Neuronal stem cell (in vitro differentiated cells): ENCODE data around the gene P4HA2.

ENCODE experiments used
- DNase-seq: peaks from one replicate; pipeline ENCODE4 v3.0.0-alpha.2; 2013; ENCODE audit warnings: low spot score
- H2AFZ ChIP-seq: one replicate; pipeline ENCODE4 v1.6.1; 2013; ENCODE audit warnings: mild to moderate bottlenecking, low read length, inconsistent platforms
- H2AK5ac ChIP-seq: 2 replicates; pipeline ENCODE4 v1.6.1; 2013; ENCODE audit warnings: low read depth, mild to moderate bottlenecking, inconsistent platforms, low read length, moderate library complexity, mixed read lengths
- H2BK120ac ChIP-seq: 2 replicates; pipeline ENCODE4 v1.6.1; 2013; ENCODE audit warnings: low read depth, mild to moderate bottlenecking, inconsistent platforms, low read length, moderate library complexity, mixed read lengths
- H2BK12ac ChIP-seq: one replicate; pipeline ENCODE4 v1.6.1; 2013; ENCODE audit warnings: low read length, inconsistent platforms
- H2BK15ac ChIP-seq: 2 replicates; pipeline ENCODE4 v1.6.1; 2013; ENCODE audit warnings: mild to moderate bottlenecking, low read length, inconsistent platforms, mixed read lengths
- H2BK5ac ChIP-seq: one replicate; pipeline ENCODE4 v1.6.1; 2013; ENCODE audit warnings: inconsistent platforms, mild to moderate bottlenecking, low read length, moderate library complexity
- H3K14ac ChIP-seq: one replicate; pipeline ENCODE4 v1.6.1; 2013; ENCODE audit warnings: low read length, inconsistent platforms
- H3K18ac ChIP-seq: 2 replicates; pipeline ENCODE4 v1.6.1; 2013; ENCODE audit warnings: low read length, inconsistent platforms
- H3K23ac ChIP-seq: 2 replicates; pipeline ENCODE4 v1.6.1; 2013; ENCODE audit warnings: low read depth, mild to moderate bottlenecking, mixed read lengths, low read length, inconsistent platforms; ENCODE audit not compliant: poor library complexity
- H3K27ac ChIP-seq: replicated peaks from 3 replicates; pipeline ENCODE4 v1.5.1; 2013; ENCODE audit warnings: low read length, inconsistent platforms
- H3K27me3 ChIP-seq, 3 experiments: 2 replicates each; pipeline ENCODE4 v1.6.1; 2013; ENCODE audit warnings: low read length in 3 of 3, mild to moderate bottlenecking in 2 of 3, inconsistent platforms in 1 of 3, low read depth in 1 of 3, mixed read lengths in 1 of 3, moderate library complexity in 1 of 3; ENCODE audit not compliant: control insufficient read depth in 3 of 3, insufficient read depth in 3 of 3
- H3K36me3 ChIP-seq, 2 donors: replicated peaks in 1 of 2; 2 replicates each; pipeline ENCODE4 v1.6.1; 2013; ENCODE audit warnings: low read length in 2 of 2; ENCODE audit not compliant: control insufficient read depth in 2 of 2, insufficient read depth in 2 of 2
- H3K4ac ChIP-seq: 2 replicates; pipeline ENCODE4 v1.6.1; 2013; ENCODE audit warnings: inconsistent platforms, mild to moderate bottlenecking, low read length, moderate library complexity
- H3K4me1 ChIP-seq, 2 donors: 1 replicate in 1 of 2; 2 replicates in 1 of 2; pipeline ENCODE4 v1.6.1; 2013; ENCODE audit warnings: low read length in 2 of 2, low read depth in 1 of 2; ENCODE audit not compliant: control insufficient read depth in 2 of 2, insufficient read depth in 1 of 2
- H3K4me2 ChIP-seq: one replicate; pipeline ENCODE4 v1.6.1; 2013; ENCODE audit warnings: mild to moderate bottlenecking, low read length, inconsistent platforms; ENCODE audit not compliant: insufficient read depth, poor library complexity, severe bottlenecking
- H3K4me3 ChIP-seq, 2 donors: 2 replicates each; pipeline ENCODE4 v1.5.1; 2013; ENCODE audit warnings: low read length in 2 of 2, mild to moderate bottlenecking in 2 of 2, inconsistent platforms in 1 of 2, moderate library complexity in 1 of 2
- H3K79me1 ChIP-seq: one replicate; pipeline ENCODE4 v1.6.1; 2013; ENCODE audit warnings: low read depth, mild to moderate bottlenecking, inconsistent platforms, low read length, moderate library complexity
- H3K9ac ChIP-seq: one replicate; pipeline ENCODE4 v1.6.1; 2013; ENCODE audit warnings: mild to moderate bottlenecking, low read depth, low read length, inconsistent platforms; ENCODE audit not compliant: poor library complexity
- H3K9me3 ChIP-seq, 2 donors: replicated peaks in 1 of 2; 2 replicates each; pipeline versions ENCODE3 to v1.6.1; 2013; ENCODE audit warnings: low read length in 2 of 2, mild to moderate bottlenecking in 2 of 2, inconsistent platforms in 1 of 2, low read depth in 1 of 2, mixed read lengths in 1 of 2, moderate library complexity in 1 of 2; ENCODE audit not compliant: control insufficient read depth in 2 of 2, insufficient read depth in 1 of 2
- H4K8ac ChIP-seq: one replicate; pipeline ENCODE4 v1.6.1; 2013; ENCODE audit warnings: low read depth, mild to moderate bottlenecking, inconsistent platforms, low read length, moderate library complexity
- H4K91ac ChIP-seq: one replicate; pipeline ENCODE4 v1.6.1; 2013; ENCODE audit warnings: low read length, low read depth, mild to moderate bottlenecking, inconsistent platforms; ENCODE audit not compliant: poor library complexity
- WGBS, 2 donors: extraction: QIAGEN DNeasy Blood & Tissue Kit; methylation state at CpG; one replicate each; pipeline ENCODE4 v1.1.7; 2013; ENCODE audit warnings: missing lambda C conversion rate in 2 of 2, mixed read lengths in 1 of 2; ENCODE audit not compliant: insufficient read length in 2 of 2, insufficient replicate concordance in 1 of 2; ENCODE audit errors: extremely low coverage in 2 of 2; 5-methylcytosine and 5-hydroxymethylcytosine counted together

The P4HA2 gene

DNA sequence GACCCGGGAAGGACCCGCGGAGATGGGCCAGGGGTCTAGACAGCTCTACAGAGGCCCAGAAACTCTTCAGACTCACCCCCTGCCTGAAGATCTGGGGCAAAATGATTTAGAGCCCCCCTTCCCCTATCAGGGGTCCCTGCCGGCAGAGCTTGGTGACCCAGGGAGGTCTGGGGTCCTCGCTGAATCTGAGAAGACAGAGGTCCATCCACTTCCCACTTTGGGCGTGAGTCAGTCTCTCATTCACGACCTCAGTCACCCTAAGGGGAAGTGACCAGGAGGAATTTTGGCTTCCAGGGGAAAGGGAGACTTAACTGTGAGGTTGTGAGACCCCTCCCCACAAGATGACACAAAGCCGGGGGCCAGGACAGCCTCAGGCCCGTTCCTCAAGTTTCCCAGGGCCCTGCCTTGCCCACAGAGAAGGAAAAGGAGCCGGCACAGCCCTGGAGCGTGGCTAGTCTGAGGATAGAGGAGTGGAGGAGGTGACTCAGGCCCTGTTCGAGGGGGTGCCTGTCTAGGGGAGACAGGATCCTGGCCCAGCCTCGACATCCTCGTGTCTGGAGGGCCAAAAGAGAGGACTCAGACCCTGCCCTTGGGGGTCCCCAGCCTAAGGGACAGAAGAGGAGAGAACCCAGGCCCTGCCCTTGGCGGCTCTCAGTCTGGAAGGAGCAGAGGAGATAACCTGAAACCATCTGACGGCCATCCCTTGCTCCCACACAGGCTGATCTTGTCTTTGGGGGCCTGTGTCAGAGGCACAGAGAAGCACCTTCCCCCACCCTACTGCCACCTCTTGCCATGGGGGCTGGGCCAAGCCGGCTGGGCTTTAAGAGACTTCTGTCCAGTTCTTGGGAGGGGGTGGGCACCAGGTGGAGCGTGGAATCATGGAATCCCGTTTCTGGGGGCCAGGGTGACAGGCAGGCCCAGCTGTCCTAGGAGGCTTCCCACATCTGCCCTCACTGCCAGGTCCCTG is 30.7 kb upstream of the P4HA2 start:
- H3K4ac ChIP-seq: no peak overlapping the region
- H4K8ac ChIP-seq: no peak overlapping the region
- H3K9ac ChIP-seq: peak overlapping the region; percentile 94
- H3K4me1 ChIP-seq: peaks cover 0 to 35% of the 10 kb centered on the region in 2 donors
- H3K4me3 ChIP-seq: peak overlapping the region in 1 of 2 donors; percentile 88
- WGBS, 2 donors: no CpG with 5 or more reads among the region's 19 CpGs
- H2BK12ac ChIP-seq: no peak overlapping the region
- peak overlapping the region; percentile 77 for H2BK5ac ChIP-seq
- peak overlapping the region; percentile 1 for H2BK15ac ChIP-seq
- H3K4me2 ChIP-seq: peak overlapping the region; percentile 97
- no peak overlapping the region for H3K27ac ChIP-seq
- H3K79me1 ChIP-seq: no peaks in the 10 kb centered on the region
- peak overlapping the region; percentile 97 for H3K14ac ChIP-seq
- no peak for DNase-seq
- peak overlapping the region; percentile 76 for H2BK120ac ChIP-seq
- H3K18ac ChIP-seq: peak overlapping the region; percentile 98
- H3K9me3 ChIP-seq: no peaks in the 10 kb centered on the region
- H3K27me3 ChIP-seq: peaks cover 0 to 35% (median 3%) of the 10 kb centered on the region in 3 experiments
- peak overlapping the region; percentile 10 for H2AK5ac ChIP-seq
- H2AFZ ChIP-seq: peak overlapping the region; percentile 64
- peaks cover 0 to 3% of the 10 kb centered on the region in 2 donors for H3K36me3 ChIP-seq
- peak overlapping the region; percentile 53 for H4K91ac ChIP-seq
- H3K23ac ChIP-seq: peak overlapping the region; percentile 75

GRCh38 chr5:132257131-132258101 is 29.8 kb upstream of the P4HA2 start, which contains the start of gene PDLIM4:
Gene PDLIM4, plus strand, starts transcription at chr5:132257696. Its CDS starts 39 bp downstream, at chr5:132257735.
- H3K27ac ChIP-seq: no peak within 1 kb of the TSS
- WGBS, 2 donors: no CpG with 5 or more reads among the region's 88 CpGs
- DNase-seq: peak; percentile 71

DNA sequence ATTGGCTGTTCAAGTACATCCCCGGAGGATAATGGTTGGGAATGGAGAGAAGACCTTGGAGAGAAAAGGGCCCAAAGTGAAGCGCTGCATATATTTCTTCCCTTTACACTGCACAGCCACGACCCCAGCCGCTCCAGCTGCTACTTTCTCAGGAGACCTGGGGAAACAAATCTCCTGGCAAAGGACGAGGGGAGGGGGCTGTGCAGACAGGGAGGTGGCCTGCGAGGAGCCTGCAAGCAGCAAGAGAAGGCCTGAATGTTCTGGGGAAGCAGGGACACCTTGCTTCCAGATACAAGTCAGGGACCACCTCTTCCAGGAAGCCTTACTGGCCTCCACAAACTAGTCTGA is 29.1 kb upstream of the P4HA2 start:
- H3K27me3 ChIP-seq: peaks cover 0 to 35% (median 3%) of the 10 kb centered on the region in 3 experiments
- peak overlapping the region; percentile 97 for H2BK15ac ChIP-seq
- DNase-seq: no peak
- no peaks in the 10 kb centered on the region for H3K9me3 ChIP-seq
- peaks cover 0 to 35% of the 10 kb centered on the region in 2 donors for H3K4me1 ChIP-seq
- H3K27ac ChIP-seq: no peak overlapping the region
- WGBS, 2 donors: no CpG with 5 or more reads among the region's 6 CpGs
- H3K4ac ChIP-seq: no peak overlapping the region
- peak overlapping the region; percentile 61 for H2AFZ ChIP-seq
- no peak overlapping the region for H3K14ac ChIP-seq
- H3K18ac ChIP-seq: peak overlapping the region; percentile 98
- H2BK120ac ChIP-seq: no peak overlapping the region
- H3K23ac ChIP-seq: peak overlapping the region; percentile 25
- H3K36me3 ChIP-seq: no peaks in the 10 kb centered on the region
- no peak overlapping the region for H2AK5ac ChIP-seq
- H4K91ac ChIP-seq: no peak overlapping the region
- H3K79me1 ChIP-seq: no peaks in the 10 kb centered on the region
- peak overlapping the region; percentile 70 for H3K4me2 ChIP-seq
- H3K4me3 ChIP-seq: peak overlapping the region in 1 of 2 donors; percentile 82
- H2BK5ac ChIP-seq: no peak overlapping the region
- peak overlapping the region; percentile 95 for H4K8ac ChIP-seq
- H2BK12ac ChIP-seq: no peak overlapping the region
- peak overlapping the region; percentile 81 for H3K9ac ChIP-seq

More at GRCh38 chr5:132257131-132258101, 29.8 kb upstream of the P4HA2 start, which contains the start of gene PDLIM4:
- Histone ChIP-seq H3K4ac (peak within 1 kb of the TSS; percentile 91), H2BK12ac (peak within 1 kb of the TSS; percentile 50), H3K36me3 (peaks cover 0 to 2% of the 10 kb centered on the region in 2 donors), H3K23ac (peak within 1 kb of the TSS; percentile 75), H3K14ac (peak within 1 kb of the TSS; percentile 97), H3K9me3 (no peaks in the 10 kb centered on the region), H2BK120ac (peak within 1 kb of the TSS; percentile 76), H3K9ac (peak within 1 kb of the TSS; percentile 94), H3K79me1 (no peaks in the 10 kb centered on the region), H2AFZ (peak within 1 kb of the TSS; percentile 64), H3K27me3 (peaks cover 0 to 35% (median 3%) of the 10 kb centered on the region in 3 experiments), H3K4me3 (peak within 1 kb of the TSS in 1 of 2 donors; percentile 88), H4K91ac (peak within 1 kb of the TSS; percentile 53), H4K8ac (peak within 1 kb of the TSS; percentile 95), H2AK5ac (peak within 1 kb of the TSS; percentile 10), H3K18ac (peak within 1 kb of the TSS; percentile 98), H2BK15ac (peak within 1 kb of the TSS; percentile 97), H2BK5ac (peak within 1 kb of the TSS; percentile 49), H3K4me2 (peak within 1 kb of the TSS; percentile 97), H3K4me1 (peaks cover 0 to 35% of the 10 kb centered on the region in 2 donors)
